Duodenal mucosa (tissue), 2 donors: ENCODE measurements around the gene LRP11.
"Not testable (repeated sequence)": the region's sequence is repeated elsewhere in the genome, so short reads cannot be mapped to it uniquely, and the experiment has no call there.

Experiments used
- H3K27ac ChIP-seq: one replicate; pipeline ENCODE4 v1.7.0; 2013; ENCODE audit warnings: low read depth, low read length
- H3K27me3 ChIP-seq, 2 donors: one replicate each; pipeline ENCODE4 v1.7.0; 2013; ENCODE audit warnings: low read length in 2 of 2, control low read depth in 1 of 2; ENCODE audit not compliant: insufficient read depth in 2 of 2, control insufficient read depth in 1 of 2
- H3K36me3 ChIP-seq, 2 donors: one replicate each; pipeline ENCODE4 v1.7.0; 2013; ENCODE audit warnings: low read length in 2 of 2, control low read depth in 1 of 2; ENCODE audit not compliant: insufficient read depth in 2 of 2, control insufficient read depth in 1 of 2
- H3K4me1 ChIP-seq, 2 donors: one replicate each; pipeline ENCODE4 v1.7.0; 2013; ENCODE audit warnings: low read length in 2 of 2, control low read depth in 1 of 2; ENCODE audit not compliant: insufficient read depth in 2 of 2, control insufficient read depth in 1 of 2
- H3K4me3 ChIP-seq, 2 donors: one replicate each; pipeline ENCODE4 v1.7.0; 2013; ENCODE audit warnings: low read length in 2 of 2, low read depth in 1 of 2
- H3K9ac ChIP-seq, 2 donors: one replicate each; pipeline ENCODE4 v1.7.0; 2013; ENCODE audit warnings: low read length in 2 of 2, low read depth in 1 of 2
- H3K9me3 ChIP-seq, 2 donors: one replicate each; pipeline ENCODE4 v1.7.0; 2013; ENCODE audit warnings: low read length in 2 of 2, control low read depth in 1 of 2; ENCODE audit not compliant: control insufficient read depth in 1 of 2

LRP11 gene

GRCh38 chr6:149851461-149852110 lies 12.6 kb downstream of the LRP11 start:
- Histone ChIP-seq H3K9me3 (no peaks in the 10 kb centered on the region), H3K36me3 (peaks cover 0 to 6% of the 10 kb centered on the region in 2 donors), H3K4me3 (no peak overlapping the region), H3K27ac (no peak overlapping the region), H3K27me3 (no peaks in the 10 kb centered on the region), H3K9ac (no peak overlapping the region), H3K4me1 (peaks cover 7 to 19% of the 10 kb centered on the region in 2 donors)

- not testable (repeated sequence) for H3K27ac ChIP-seq, H3K9me3 ChIP-seq
Measured at GRCh38 chr6:149848343-149848742, 15.8 kb downstream of the LRP11 start.

GRCh38 chr6:149847939-149848267 lies 16.3 kb downstream of the LRP11 start:
- Histone ChIP-seq H3K27me3 (no peaks in the 10 kb centered on the region), H3K36me3 (peaks cover 0 to 6% of the 10 kb centered on the region in 2 donors), H3K4me1 (peaks cover 12 to 19% of the 10 kb centered on the region in 2 donors), H3K9ac (no peak overlapping the region), H3K9me3 (no peaks in the 10 kb centered on the region), H3K27ac (no peak overlapping the region), H3K4me3 (no peak overlapping the region)

More at GRCh38 chr6:149848343-149848742, 15.8 kb downstream of the LRP11 start:
- not testable (repeated sequence) for H3K4me3 ChIP-seq, H3K36me3 ChIP-seq, H3K27me3 ChIP-seq, H3K9ac ChIP-seq
- peaks cover 12 to 19% of the 10 kb centered on the region in 2 donors for H3K4me1 ChIP-seq

GRCh38 chr6:149846321-149846720 lies 17.8 kb downstream of the LRP11 start:
- Histone ChIP-seq H3K4me3 (no peak overlapping the region), H3K4me1 (peaks cover 12 to 19% of the 10 kb centered on the region in 2 donors), H3K36me3 (peaks cover 0 to 6% of the 10 kb centered on the region in 2 donors), H3K27me3 (no peaks in the 10 kb centered on the region), H3K27ac (no peak overlapping the region), H3K9me3 (no peaks in the 10 kb centered on the region), H3K9ac (no peak overlapping the region)

GRCh38 chr6:149845549-149845948 lies 18.6 kb downstream of the LRP11 start:
- peaks cover 0 to under 1% of the 10 kb centered on the region in 2 donors for H3K36me3 ChIP-seq
- no peak overlapping the region for H3K27ac ChIP-seq
- H3K4me1 ChIP-seq, result peaks cover 15 to 21% of the 10 kb centered on the region in 2 donors
- no peaks in the 10 kb centered on the region for H3K9me3 ChIP-seq
- H3K9ac ChIP-seq, result no peak overlapping the region
- no peaks in the 10 kb centered on the region for H3K27me3 ChIP-seq
- no peak overlapping the region for H3K4me3 ChIP-seq

GRCh38 chr6:149844480-149844879 lies 19.7 kb downstream of the LRP11 start:
- Histone ChIP-seq H3K4me1 (peaks cover 23 to 30% of the 10 kb centered on the region in 2 donors), H3K9ac (no peak overlapping the region), H3K27me3 (no peaks in the 10 kb centered on the region), H3K36me3 (no peaks in the 10 kb centered on the region), H3K4me3 (no peak overlapping the region), H3K9me3 (no peaks in the 10 kb centered on the region), H3K27ac (no peak overlapping the region)

GRCh38 chr6:149844036-149844435 lies 20.1 kb downstream of the LRP11 start:
- H3K9ac ChIP-seq, H3K36me3 ChIP-seq, H3K27me3 ChIP-seq, H3K27ac ChIP-seq, H3K4me3 ChIP-seq, H3K9me3 ChIP-seq: not testable (repeated sequence)
- peaks cover 23 to 30% of the 10 kb centered on the region in 2 donors for H3K4me1 ChIP-seq

- H3K9ac ChIP-seq, result no peak overlapping the region
Measured at GRCh38 chr6:149843051-149843633, 21.0 kb downstream of the LRP11 start.

GRCh38 chr6:149842331-149842730 lies 21.8 kb downstream of the LRP11 start:
- Histone ChIP-seq H3K9me3 (no peaks in the 10 kb centered on the region), H3K9ac (no peak overlapping the region), H3K36me3 (no peaks in the 10 kb centered on the region), H3K27ac (no peak overlapping the region), H3K4me1 (peaks cover 20 to 22% of the 10 kb centered on the region in 2 donors), H3K27me3 (no peaks in the 10 kb centered on the region), H3K4me3 (no peak overlapping the region)

More at GRCh38 chr6:149843051-149843633, 21.0 kb downstream of the LRP11 start:
- H3K4me3 ChIP-seq, result no peak overlapping the region
- H3K36me3 ChIP-seq, result no peaks in the 10 kb centered on the region
- H3K4me1 ChIP-seq, result peaks cover 23 to 30% of the 10 kb centered on the region in 2 donors
- H3K27me3 ChIP-seq, result no peaks in the 10 kb centered on the region
- H3K27ac ChIP-seq, result no peak overlapping the region
- no peaks in the 10 kb centered on the region for H3K9me3 ChIP-seq

GRCh38 chr6:149840345-149841075 lies 23.6 kb downstream of the LRP11 start:
- Histone ChIP-seq H3K27ac (no peak overlapping the region), H3K27me3 (no peaks in the 10 kb centered on the region), H3K9me3 (no peaks in the 10 kb centered on the region), H3K9ac (no peak overlapping the region), H3K4me1 (peaks cover 10 to 11% of the 10 kb centered on the region in 2 donors), H3K4me3 (no peak overlapping the region), H3K36me3 (peaks cover 0 to 2% of the 10 kb centered on the region in 2 donors)
